COLO668 (cell line): ENCODE measurements around the gene TFF3.

Experiments used
- DNase-seq: peaks from one replicate; lab custom pipeline; 2025; ENCODE audit not compliant: unreplicated experiment; lab: John Stamatoyannopoulos, UW

TFF3 gene

GRCh38 chr21:42347601-42348327 lies 32.6 kb upstream of the TFF3 start:
- DNase-seq = no peak

GRCh38 chr21:42346866-42347600 lies 31.8 kb upstream of the TFF3 start:
- no peak for DNase-seq

- no peak for DNase-seq
Measured at GRCh38 chr21:42346441-42346840, 31.2 kb upstream of the TFF3 start.

- DNase-seq = no peak
Measured at GRCh38 chr21:42344631-42345030, 29.4 kb upstream of the TFF3 start.

GRCh38 chr21:42343963-42344510 lies 28.8 kb upstream of the TFF3 start:
- no peak for DNase-seq

- no peak for DNase-seq
Measured at GRCh38 chr21:42343556-42343955, 28.3 kb upstream of the TFF3 start.

GRCh38 chr21:42343101-42343500 lies 27.9 kb upstream of the TFF3 start:
- DNase-seq = no peak

- DNase-seq = peak; percentile 24
Measured at GRCh38 chr21:42341776-42342542, 26.8 kb upstream of the TFF3 start.

- peak; percentile 45 for DNase-seq
Measured at GRCh38 chr21:42340187-42341050, 25.2 kb upstream of the TFF3 start.

GRCh38 chr21:42338729-42339715 lies 23.8 kb upstream of the TFF3 start:
- no peak for DNase-seq

- peak; percentile 94 for DNase-seq
Measured at GRCh38 chr21:42337830-42338728, 22.9 kb upstream of the TFF3 start.

GRCh38 chr21:42337276-42337675 lies 22.1 kb upstream of the TFF3 start:
- no peak for DNase-seq

GRCh38 chr21:42336054-42336453 lies 20.8 kb upstream of the TFF3 start:
- DNase-seq = no peak

GRCh38 chr21:42332557-42333317 lies 17.5 kb upstream of the TFF3 start:
- DNase-seq = no peak

GRCh38 chr21:42331660-42332059 lies 16.5 kb upstream of the TFF3 start:
- DNase-seq = no peak

GRCh38 chr21:42330380-42331371 lies 15.5 kb upstream of the TFF3 start:
- no peak for DNase-seq
